Hematopoietic multipotent progenitor cell treated with erythropoietin and hydrocortisone succinate and interleukin-3 and kit ligand, for 15 days (in vitro differentiated cells): Measurements from ENCODE around the gene WDR90.

Source experiments
- DNase-seq: peaks from one replicate; pipeline ENCODE4 v3.0.0-alpha.2; 2015; ENCODE audit warnings: low spot score

WDR90 gene

GRCh38 chr16:708019-708418, 58.9 kb downstream of the WDR90 start:
- DNase-seq: no peak

- DNase-seq: no peak
These were observed 59.8 kb downstream of the WDR90 start for GRCh38 chr16:708959-709358.

- no peak for DNase-seq
These were observed 60.7 kb downstream of the WDR90 start for GRCh38 chr16:709566-710499.

- DNase-seq: no peak
These were observed 61.4 kb downstream of the WDR90 start for GRCh38 chr16:710500-711075.

- no peak for DNase-seq
These were observed 61.9 kb downstream of the WDR90 start for GRCh38 chr16:711084-711483.

GRCh38 chr16:711548-712320, 62.6 kb downstream of the WDR90 start:
- peak; percentile 77 for DNase-seq

GRCh38 chr16:712740-713250, 63.6 kb downstream of the WDR90 start:
- peak; percentile 29 for DNase-seq

GRCh38 chr16:714079-714478, 64.9 kb downstream of the WDR90 start:
- DNase-seq: no peak

GRCh38 chr16:714558-715476, 65.7 kb downstream of the WDR90 start, which contains the start of gene METRN:
METRN (plus strand) TSS chr16:715118; CDS start chr16:715290, 172 bp downstream.
- DNase-seq: peak; percentile 85

- DNase-seq: no peak
These were observed 66.5 kb downstream of the WDR90 start for GRCh38 chr16:715477-716199.

- DNase-seq: no peak
These were observed 67.0 kb downstream of the WDR90 start for GRCh38 chr16:716200-716568.

GRCh38 chr16:716768-717325, 67.7 kb downstream of the WDR90 start:
- DNase-seq: no peak
